Esophagus muscularis mucosa (tissue), 4 donors: Measurements from ENCODE around the gene PAOX.

ENCODE experiments used
- CTCF ChIP-seq, 3 experiments: fragments of 200-600 bp in 2 of 3; fragments of 450-650 bp in 1 of 3; sonication (generic) in 2 of 3; IDR thresholded peaks; one replicate each; pipeline ENCODE4 v1.5.1; 2017 to 2019; ENCODE audit warnings: antibody characterized with exemption in 3 of 3, mild to moderate bottlenecking in 2 of 3, moderate library complexity in 1 of 3
- EP300 ChIP-seq: sonication (generic); formaldehyde crosslinking; IDR thresholded peaks from one replicate; pipeline ENCODE4 v1.6.1; 2017; ENCODE audit warnings: antibody characterized with exemption
- POLR2A ChIP-seq: fragments of 450-650 bp; IDR thresholded peaks from one replicate; pipeline ENCODE4 v1.6.1; 2017; ENCODE audit warnings: antibody characterized with exemption, moderate library complexity, mild to moderate bottlenecking, low read depth
- POLR2AphosphoS5 ChIP-seq, 2 donors: sonication (generic); formaldehyde crosslinking; IDR thresholded peaks; one replicate each; pipeline ENCODE4 v1.6.1; 2017; ENCODE audit warnings: antibody characterized with exemption in 2 of 2

- TF ChIP-seq CTCF (IDR thresholded peaks at IDR 0.05) (no peak), POLR2A (no peak), EP300 (no peak), POLR2AphosphoS5 (IDR thresholded peaks at IDR 0.05) (no peak)
Observed at GRCh38 chr10:133394801-133395221, 15.7 kb downstream of the PAOX start.
